GM21576 (cell line): ENCODE data around the gene ABLIM2.

Source experiments
- ATAC-seq: cut with Tn5 transposase; IDR thresholded peaks from one replicate; pipeline ENCODE4 v1.9.1; 2021; ENCODE audit warnings: mild to moderate bottlenecking, moderate library complexity; ENCODE audit not compliant: unreplicated experiment

The ABLIM2 gene

GRCh38 chr4:8050555-8051206 is 107.9 kb downstream of the ABLIM2 start:
- ATAC-seq: no peak

GRCh38 chr4:8050180-8050554 is 108.4 kb downstream of the ABLIM2 start:
- no peak for ATAC-seq

GRCh38 chr4:8048856-8049676 is 109.5 kb downstream of the ABLIM2 start:
- no peak for ATAC-seq

GRCh38 chr4:8047837-8048678 is 110.6 kb downstream of the ABLIM2 start:
- ATAC-seq: no peak

- no peak for ATAC-seq
Measured at GRCh38 chr4:8046925-8047541, 111.6 kb downstream of the ABLIM2 start.

- no peak for ATAC-seq
Measured at GRCh38 chr4:8045909-8046308, 112.7 kb downstream of the ABLIM2 start.

GRCh38 chr4:8044699-8045098 is 113.9 kb downstream of the ABLIM2 start:
- ATAC-seq: no peak

GRCh38 chr4:8044244-8044643 is 114.4 kb downstream of the ABLIM2 start:
- no peak for ATAC-seq

- ATAC-seq: no peak
Measured at GRCh38 chr4:8043596-8043995, 115.0 kb downstream of the ABLIM2 start.

- no peak for ATAC-seq
Measured at GRCh38 chr4:8041868-8042267, 116.7 kb downstream of the ABLIM2 start.

GRCh38 chr4:8041172-8041571 is 117.4 kb downstream of the ABLIM2 start:
- ATAC-seq: no peak

- ATAC-seq: no peak
Measured at GRCh38 chr4:8040607-8041006, 118.0 kb downstream of the ABLIM2 start.

GRCh38 chr4:8039853-8040252 is 118.8 kb downstream of the ABLIM2 start:
- no peak for ATAC-seq

- no peak for ATAC-seq
Measured at GRCh38 chr4:8039290-8039689, 119.3 kb downstream of the ABLIM2 start.

GRCh38 chr4:8038719-8039251 is 119.8 kb downstream of the ABLIM2 start:
- ATAC-seq: no peak

GRCh38 chr4:8038083-8038482 is 120.5 kb downstream of the ABLIM2 start:
- ATAC-seq: no peak

GRCh38 chr4:8037150-8037769 is 121.4 kb downstream of the ABLIM2 start:
- no peak for ATAC-seq

GRCh38 chr4:8035371-8035780 is 123.2 kb downstream of the ABLIM2 start:
- ATAC-seq: no peak

GRCh38 chr4:8033829-8034528 is 124.6 kb downstream of the ABLIM2 start:
- ATAC-seq: no peak
